Liver (tissue), 3 donors: ENCODE results near the gene DOCK6.

Experiments
- CTCF ChIP-seq: fragments of 150-350 bp; IDR thresholded peaks from 2 replicates; pipeline ENCODE4 v1.5.1; 2017; ENCODE audit warnings: improper control_type of control experiment, low read depth, low read length; ENCODE audit not compliant: missing input control
- REST ChIP-seq: IDR thresholded peaks from 2 replicates; pipeline ENCODE4 v1.6.1; 2016; ENCODE audit warnings: antibody characterized with exemption, mild to moderate bottlenecking
- TAF1 ChIP-seq: conservative IDR thresholded peaks from 2 replicates; pipeline ENCODE4 v1.6.1; 2016; ENCODE audit warnings: antibody characterized with exemption, mild to moderate bottlenecking
- ZBTB33 ChIP-seq: IDR thresholded peaks from 2 replicates; pipeline ENCODE4 v1.6.1; 2016; ENCODE audit warnings: antibody characterized with exemption
- donor health status: healthy.
- donor health status: healthy.

- no peak for TF ChIP-seq CTCF
- no peak for TF ChIP-seq ZBTB33
- TF ChIP-seq TAF1 = no peak
- TF ChIP-seq REST = no peak
These were observed 67.4 kb downstream of the DOCK6 start for GRCh38 chr19:11194656-11195558.
